ENCODE measurements around the gene FAM3C.

- TF ChIP-seq CTCF (IDR thresholded peaks at IDR 0.05; ENCODE audit: low read depth, low read length, poor library complexity, severe bottlenecking) (no peak), EZH2phosphoT487 (IDR thresholded peaks at IDR 0.05; ENCODE audit: borderline replicate concordance, low read length) (no peak)
Observed at GRCh38 chr7:121342631-121343030, 53.5 kb downstream of the FAM3C start.

All from DOHH2 (cell line).